Activated T-cell treated with anti-CD3 and anti-CD28 coated beads for 48 hours (primary cell): ENCODE results near the gene ISCA1.
A peak's percentile ranks its signal among the peaks of the same experiment; 100 is the strongest.

Source experiments
- DNase-seq: peaks from one replicate; pipeline ENCODE4 v3.0.0-alpha.2; 2020; ENCODE audit warnings: low read depth

The ISCA1 gene

GRCh38 chr9:86285261-86285660 lies 2.9 kb upstream of the ISCA1 start:
- no peak for DNase-seq

DNA sequence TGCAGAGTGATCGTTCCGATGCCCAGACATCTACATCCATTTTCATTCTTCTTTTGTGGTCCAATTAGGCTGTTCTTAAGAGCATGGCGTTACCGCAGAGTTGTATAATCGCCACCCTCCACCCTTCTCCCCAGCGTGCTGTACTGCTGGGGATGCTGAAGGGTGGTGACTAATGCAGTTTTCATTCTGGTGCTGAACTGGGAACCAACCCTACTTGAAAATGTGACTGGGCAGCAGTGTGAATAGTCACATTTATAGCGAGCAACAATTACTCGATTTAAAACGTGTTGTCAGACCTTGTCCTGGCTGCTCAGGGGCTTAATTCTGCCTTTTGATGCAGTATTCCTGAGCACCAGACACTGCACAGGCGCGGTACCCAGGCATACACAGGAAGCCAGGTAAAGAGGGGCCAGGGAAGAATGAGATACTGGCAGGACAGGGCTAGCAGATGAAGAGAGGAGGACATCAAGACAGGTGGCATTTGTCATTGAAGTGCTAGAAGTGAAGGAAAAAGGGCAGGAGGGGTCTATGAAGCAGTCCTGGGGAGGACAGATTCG lies 719 bp upstream of the ISCA1 start:
- DNase-seq: no peak

GRCh38 chr9:86281593-86282076 lies 703 bp downstream of the ISCA1 start:
- no peak for DNase-seq

DNA sequence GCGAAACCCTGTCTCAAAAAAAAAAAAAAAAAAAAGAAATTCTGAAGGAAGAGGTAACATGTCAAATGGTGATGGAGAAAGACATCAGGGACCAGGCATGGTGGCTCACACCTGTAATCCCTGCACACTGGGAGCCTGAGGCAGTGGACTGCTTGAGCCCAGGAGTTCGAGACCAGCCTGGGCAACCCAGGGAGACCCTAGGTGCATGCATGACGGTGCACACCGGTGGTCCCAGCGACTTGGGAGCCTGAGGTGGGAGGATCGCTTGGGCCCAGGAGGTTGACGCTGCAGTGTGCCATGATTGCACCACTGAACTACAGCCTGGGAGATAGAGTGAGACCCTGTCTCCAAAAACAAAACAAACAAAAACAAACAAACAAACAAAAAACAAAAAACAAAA lies 1.8 kb downstream of the ISCA1 start:
- DNase-seq: no peak

DNA sequence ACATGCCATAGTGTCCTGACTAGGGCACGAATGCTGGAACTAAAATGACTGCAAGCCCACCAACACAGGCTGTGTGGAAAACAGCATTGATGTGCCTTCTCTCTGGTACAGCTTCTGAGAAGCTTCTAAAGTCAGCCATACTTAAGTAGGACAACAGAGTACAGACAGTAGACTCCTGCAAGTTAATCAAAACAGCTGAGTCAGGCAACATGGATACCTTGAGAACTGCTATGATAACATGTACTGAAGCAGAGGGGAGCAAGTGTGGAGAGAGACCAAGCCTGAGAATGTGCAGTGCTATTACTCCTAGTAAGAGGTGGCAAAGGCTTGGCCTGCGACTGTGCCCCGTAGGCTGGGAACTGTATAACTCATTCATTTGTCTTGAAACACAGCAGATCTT lies 2.5 kb downstream of the ISCA1 start:
- DNase-seq: no peak

DNA sequence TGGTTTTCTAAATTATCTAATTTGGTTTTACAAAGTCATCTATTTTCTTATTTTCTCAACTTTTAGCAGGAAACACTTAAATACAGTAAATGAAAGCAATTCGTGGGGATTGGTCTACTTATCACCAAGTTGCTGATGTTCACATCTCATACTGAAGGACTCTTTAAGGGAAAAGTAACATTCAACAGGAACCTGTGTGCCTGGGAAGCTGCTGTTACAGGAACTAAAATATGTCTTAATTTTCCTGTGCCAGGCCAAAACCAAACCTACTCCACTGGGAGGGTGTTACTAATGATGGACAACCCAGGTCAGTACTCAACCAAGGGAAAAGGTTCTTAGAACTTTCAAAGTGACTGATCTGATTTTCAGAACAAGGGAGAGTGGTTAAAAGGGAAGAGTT lies 5.3 kb downstream of the ISCA1 start:
- DNase-seq: no peak

DNA sequence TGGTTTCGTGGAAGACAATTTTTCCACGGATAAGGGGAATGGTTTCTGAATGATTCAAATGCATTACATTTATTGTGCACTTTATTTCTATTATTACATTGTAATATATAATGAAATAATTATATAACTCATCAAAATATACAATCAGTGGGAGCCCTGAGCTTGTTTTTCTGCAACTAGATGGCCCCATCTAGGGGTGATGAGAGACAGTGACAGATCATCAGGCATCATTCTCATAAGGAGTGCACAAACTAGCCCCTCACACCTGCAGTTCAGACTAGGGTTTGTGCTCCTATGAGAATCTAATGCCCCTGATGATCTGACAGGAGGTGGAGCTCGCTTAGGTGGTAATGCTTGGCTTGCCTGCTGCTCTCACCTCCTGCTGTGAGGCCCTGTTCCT lies 6.4 kb downstream of the ISCA1 start:
- no peak for DNase-seq

- no peak for DNase-seq
Measured at GRCh38 chr9:86274821-86275643, 7.3 kb downstream of the ISCA1 start.

- no peak for DNase-seq
Measured at GRCh38 chr9:86272221-86272620, 10.1 kb downstream of the ISCA1 start.

GRCh38 chr9:86263876-86264275 lies 18.5 kb downstream of the ISCA1 start:
- no peak for DNase-seq

DNA sequence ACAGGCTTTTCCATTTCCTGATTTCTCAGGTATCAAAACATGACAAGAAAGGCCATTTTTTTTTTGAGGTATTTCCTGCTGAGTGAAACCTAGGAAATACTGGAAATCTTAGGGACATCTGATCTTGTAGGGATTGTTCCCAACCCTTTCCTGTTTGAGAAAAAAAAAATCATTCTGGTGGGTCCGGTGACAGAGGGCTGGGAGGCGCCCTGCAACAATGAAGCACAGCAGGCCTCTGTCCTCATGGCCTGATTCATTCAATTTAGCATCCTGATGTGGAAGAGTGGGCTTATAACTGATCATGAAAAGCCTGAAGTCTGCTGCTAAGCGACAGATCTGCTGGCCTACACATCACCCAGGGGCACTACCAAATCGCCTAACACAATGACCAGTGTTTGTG lies 19.8 kb downstream of the ISCA1 start:
- DNase-seq: no peak

GRCh38 chr9:86259557-86259956 lies 22.8 kb downstream of the ISCA1 start, which contains the start of gene C9orf153:
Gene C9orf153, minus strand, starts transcription at chr9:86259657. Its CDS starts 30,054 bp downstream, at chr9:86229603.
- no peak for DNase-seq

GRCh38 chr9:86257391-86257790 lies 24.9 kb downstream of the ISCA1 start:
- no peak for DNase-seq

- DNase-seq: no peak
Measured at GRCh38 chr9:86256653-86257052, 25.7 kb downstream of the ISCA1 start.

DNA sequence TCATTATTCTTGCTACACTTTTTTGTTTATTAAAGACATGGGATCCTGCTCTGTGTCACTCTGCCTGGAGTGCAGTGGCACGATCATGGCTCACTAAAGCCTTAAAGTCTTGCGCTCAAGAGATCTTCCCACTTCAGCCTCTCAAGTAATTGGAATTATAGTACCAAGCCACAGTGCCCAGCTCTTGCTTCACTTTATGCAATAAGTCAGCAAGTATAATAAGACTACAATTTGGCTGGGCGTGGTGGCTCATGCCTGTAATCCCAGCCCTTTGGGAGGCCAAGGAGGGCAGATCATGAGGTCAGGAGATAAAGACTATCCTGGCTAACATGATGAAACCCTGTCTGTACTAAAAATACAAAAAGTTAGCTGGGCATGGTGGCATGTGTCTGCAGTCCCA lies 28.8 kb downstream of the ISCA1 start:
- DNase-seq: no peak

- no peak for DNase-seq
Measured at GRCh38 chr9:86252870-86253269, 29.5 kb downstream of the ISCA1 start.

- no peak for DNase-seq
Measured at GRCh38 chr9:86250123-86250522, 32.2 kb downstream of the ISCA1 start.

DNA sequence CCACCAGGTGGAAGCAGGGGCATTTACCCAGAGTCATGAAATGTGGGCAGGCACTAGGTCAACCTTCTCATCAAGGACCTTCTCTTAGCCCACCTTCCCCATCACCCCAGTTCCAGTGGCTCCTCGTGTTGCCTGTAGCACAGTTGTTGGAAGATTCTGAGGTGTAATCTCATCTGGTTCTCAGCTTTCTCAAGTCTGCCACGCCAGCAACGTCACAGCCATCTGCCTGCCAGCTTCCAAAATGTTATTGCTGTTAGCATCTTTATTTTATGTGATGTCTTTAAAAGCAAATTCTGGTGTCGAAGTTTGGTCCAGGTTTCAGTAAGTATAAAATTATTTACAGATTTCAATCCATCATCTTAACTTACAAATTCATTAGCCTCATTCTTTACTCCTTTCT lies 33.6 kb downstream of the ISCA1 start:
- DNase-seq: no peak

- no peak for DNase-seq
Measured at GRCh38 chr9:86246752-86247161, 35.6 kb downstream of the ISCA1 start.

DNA sequence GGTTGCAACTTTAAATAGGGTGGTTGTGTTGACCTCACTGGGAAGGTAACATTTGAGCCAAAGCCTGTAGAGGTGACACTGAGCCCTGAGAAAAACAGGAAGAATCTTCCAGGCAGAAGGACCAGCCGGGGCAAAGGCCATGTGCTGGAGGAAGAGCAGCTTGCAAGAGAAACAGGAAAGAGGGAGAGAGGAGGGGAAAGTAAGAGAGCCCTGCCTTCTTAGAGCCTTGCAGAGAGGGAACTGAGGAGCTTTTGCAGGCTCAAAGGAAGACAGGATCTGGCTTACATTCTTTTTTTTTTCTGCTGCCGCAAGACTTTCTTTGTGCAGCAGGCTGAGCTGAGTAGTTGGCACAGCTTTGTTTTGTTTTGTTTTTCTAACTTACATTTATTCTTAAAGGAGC lies 40.3 kb downstream of the ISCA1 start:
- no peak for DNase-seq

DNA sequence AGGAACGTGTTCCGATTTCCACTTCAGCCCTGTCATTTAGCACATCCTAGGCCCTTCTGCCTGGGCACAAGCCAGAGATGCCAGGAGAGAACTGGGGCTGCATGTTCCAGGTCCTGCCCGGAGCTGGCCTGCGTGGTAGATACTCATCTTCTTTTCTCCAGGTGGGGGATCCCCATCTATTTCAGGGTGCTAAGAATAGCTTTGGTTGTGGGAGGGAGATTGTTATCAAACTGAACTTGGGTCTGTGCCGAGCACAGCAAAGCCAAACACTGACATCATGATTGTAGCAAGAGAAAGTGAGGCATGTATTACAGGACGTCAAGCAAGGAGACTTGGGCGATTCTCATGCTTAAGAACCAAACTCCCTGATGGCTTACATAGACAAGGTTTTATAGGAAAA lies 41.1 kb downstream of the ISCA1 start:
- DNase-seq: peak; percentile 9

DNA sequence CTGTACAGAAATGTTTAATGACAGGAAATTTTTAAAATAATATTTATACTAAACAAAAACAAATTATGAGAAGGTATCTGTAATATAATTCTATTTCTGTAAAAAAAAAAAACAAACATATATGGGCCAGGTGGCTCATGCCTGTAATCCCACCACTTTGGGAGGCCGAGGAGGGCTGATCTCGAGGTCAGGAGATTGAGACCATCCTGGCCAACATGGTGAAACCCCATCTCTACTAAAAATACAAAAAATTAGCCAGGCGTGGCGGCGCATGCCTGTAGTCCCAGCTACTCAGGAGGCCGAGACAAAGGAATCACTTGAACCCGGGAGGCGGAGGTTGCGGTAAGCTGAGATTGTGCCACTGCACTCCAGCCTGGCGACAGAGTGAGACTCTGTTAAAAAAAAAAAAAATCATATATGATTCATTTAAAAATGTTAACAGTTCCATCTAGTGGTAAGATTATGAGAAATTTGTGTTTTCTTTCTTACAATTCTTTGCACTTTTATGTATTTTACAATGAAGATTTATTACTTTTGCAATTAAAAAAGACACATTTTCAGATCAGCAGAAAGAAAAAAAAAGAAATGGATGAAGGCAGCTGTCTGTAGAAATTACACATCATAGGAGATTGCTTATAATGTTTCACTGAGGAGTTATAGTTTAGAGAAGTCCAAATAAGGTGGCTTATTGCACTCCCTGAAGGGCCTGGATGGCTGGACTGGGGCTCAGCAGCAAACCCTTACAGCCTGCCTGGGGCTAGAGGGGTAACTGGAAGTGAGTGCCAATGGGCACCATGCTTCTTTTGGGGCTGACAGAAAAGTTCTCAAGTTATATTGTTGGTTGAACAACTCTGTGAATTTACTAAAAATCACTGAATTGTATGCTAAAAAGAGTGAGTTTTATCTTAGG lies 43.2 kb downstream of the ISCA1 start:
- no peak for DNase-seq

- no peak for DNase-seq
Measured at GRCh38 chr9:86230858-86231257, 51.5 kb downstream of the ISCA1 start.
